ENCODE data around the gene RRAGA.

Gene RRAGA

DNA sequence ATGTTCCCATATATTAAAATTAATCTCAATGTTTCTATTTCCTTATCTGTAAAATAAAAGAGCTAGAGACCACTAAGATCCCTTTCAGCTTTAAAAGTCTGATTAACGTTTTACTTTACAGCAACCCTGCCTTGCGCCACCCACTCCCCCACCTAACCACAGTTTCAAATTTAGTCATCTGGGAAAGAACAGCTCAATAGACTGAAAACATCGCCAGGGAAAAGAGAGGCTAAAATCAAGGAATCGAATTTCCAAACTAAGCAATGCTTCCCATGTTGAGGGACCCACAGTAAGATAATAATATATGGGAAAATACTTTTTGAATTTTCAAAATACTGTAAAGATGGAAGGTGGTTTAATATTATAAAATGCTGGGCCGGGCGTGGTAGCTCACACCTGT, 22.9 kb upstream of the RRAGA start:
- Histone ChIP-seq H4K20me1 (ENCODE audit: insufficient read depth, low read length) (no peaks in the 10 kb centered on the region), H3K9ac (ENCODE audit: low read length) (no peak overlapping the region), H3K4me1 (ENCODE audit: low read length) (peaks cover 25% of the 10 kb centered on the region), H3K79me2 (ENCODE audit: low read length) (no peaks in the 10 kb centered on the region), H3K9me3 (ENCODE audit: insufficient read depth, low read length) (no peaks in the 10 kb centered on the region), H3K4me3 (ENCODE audit: low read length) (no peak overlapping the region), H3K4me2 (ENCODE audit: low read length) (no peak overlapping the region), H3K27me3 (ENCODE audit: low read depth, low read length) (0 out of 2 replicates have a peak, but pooled peaks cover 3% of the 10 kb centered on the region), H2AFZ (ENCODE audit: low read depth, low read length) (no peak overlapping the region), H3K27ac (ENCODE audit: low read length) (no peak overlapping the region), H3K36me3 (replicated peaks; ENCODE audit: low read depth, low read length) (no peaks in the 10 kb centered on the region)
- TF ChIP-seq, protein P1, sequence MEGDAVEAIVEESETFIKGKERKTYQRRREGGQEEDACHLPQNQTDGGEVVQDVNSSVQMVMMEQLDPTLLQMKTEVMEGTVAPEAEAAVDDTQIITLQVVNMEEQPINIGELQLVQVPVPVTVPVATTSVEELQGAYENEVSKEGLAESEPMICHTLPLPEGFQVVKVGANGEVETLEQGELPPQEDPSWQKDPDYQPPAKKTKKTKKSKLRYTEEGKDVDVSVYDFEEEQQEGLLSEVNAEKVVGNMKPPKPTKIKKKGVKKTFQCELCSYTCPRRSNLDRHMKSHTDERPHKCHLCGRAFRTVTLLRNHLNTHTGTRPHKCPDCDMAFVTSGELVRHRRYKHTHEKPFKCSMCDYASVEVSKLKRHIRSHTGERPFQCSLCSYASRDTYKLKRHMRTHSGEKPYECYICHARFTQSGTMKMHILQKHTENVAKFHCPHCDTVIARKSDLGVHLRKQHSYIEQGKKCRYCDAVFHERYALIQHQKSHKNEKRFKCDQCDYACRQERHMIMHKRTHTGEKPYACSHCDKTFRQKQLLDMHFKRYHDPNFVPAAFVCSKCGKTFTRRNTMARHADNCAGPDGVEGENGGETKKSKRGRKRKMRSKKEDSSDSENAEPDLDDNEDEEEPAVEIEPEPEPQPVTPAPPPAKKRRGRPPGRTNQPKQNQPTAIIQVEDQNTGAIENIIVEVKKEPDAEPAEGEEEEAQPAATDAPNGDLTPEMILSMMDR (IDR thresholded peaks at IDR 0.05; ENCODE audit: low read depth, low read length): no peak
- no peak for TF ChIP-seq EZH2phosphoT487 (IDR thresholded peaks at IDR 0.05; ENCODE audit: low read depth)

DNA sequence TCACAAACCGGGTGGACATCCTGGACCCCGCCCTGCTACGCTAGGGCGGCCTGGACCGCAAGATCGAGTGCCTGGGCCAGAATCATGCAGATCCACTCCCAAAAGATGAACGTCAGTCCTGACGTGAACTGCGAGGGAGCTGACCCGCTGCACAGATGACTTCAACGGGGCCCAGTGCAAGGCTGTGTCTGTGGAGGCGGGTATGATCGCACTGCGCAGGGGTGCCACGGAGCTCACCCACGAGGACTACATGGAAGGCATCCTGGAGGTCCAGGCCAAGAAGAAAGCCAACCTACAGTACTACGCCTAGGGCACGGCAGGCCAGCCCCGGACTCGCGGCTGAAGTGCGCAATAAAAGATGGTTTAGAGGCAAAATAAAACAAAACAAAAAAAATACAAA, 21.4 kb upstream of the RRAGA start:
- Histone ChIP-seq H3K27me3 (ENCODE audit: low read depth, low read length) (0 out of 2 replicates have a peak, but pooled peaks cover 3% of the 10 kb centered on the region), H3K9me3 (ENCODE audit: insufficient read depth, low read length) (no peaks in the 10 kb centered on the region), H3K4me3 (ENCODE audit: low read length) (no peak overlapping the region)

DNA sequence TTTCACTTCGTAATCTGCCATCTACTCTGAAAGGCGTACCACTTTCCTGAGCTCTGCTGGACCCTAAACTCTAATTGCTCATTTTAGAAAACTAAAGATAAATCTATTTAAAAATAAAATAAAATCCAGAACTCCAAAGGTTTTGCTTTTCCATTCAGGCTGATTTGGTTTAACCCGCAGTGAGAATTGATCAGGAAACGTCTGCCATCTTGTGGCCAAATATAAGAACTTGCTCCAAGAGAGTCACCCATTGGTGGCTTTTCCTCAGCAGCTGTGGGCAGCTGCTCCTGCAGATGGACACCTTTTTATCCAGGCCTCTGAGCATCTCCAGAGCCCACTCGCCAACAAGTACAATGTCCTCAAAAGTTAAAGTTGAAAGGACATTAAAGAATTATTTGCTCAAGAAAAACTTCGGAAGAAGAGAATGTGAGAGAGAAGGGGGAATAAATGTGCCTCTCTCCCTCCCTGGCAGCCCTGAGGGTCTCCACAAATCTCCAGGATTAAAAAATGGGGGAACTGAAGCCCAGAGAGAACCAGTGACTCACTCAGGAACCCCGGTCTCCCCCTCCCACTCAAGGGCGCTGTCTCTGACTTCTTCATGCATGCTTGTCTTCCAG, 20.3 kb upstream of the RRAGA start:
- 0 out of 2 replicates have a peak overlapping the region, but pooled peaks have one; percentile 22 for H3K4me3 ChIP-seq (ENCODE audit: low read length)
- 0 out of 2 replicates have a peak overlapping the region, but pooled peaks have one; percentile 36 for H2AFZ ChIP-seq (ENCODE audit: low read depth, low read length)
- peaks cover 16% of the 10 kb centered on the region; the same call in 1 of the 2 replicates for H3K4me1 ChIP-seq (ENCODE audit: low read length)
- H3K79me2 ChIP-seq (ENCODE audit: low read length): no peaks in the 10 kb centered on the region
- H3K27me3 ChIP-seq (ENCODE audit: low read depth, low read length): 0 out of 2 replicates have a peak, but pooled peaks cover 3% of the 10 kb centered on the region
- no peak overlapping the region for H3K27ac ChIP-seq (ENCODE audit: low read length)
- no peaks in the 10 kb centered on the region for H4K20me1 ChIP-seq (ENCODE audit: insufficient read depth, low read length)
- H3K4me2 ChIP-seq (ENCODE audit: low read length): peak overlapping the region; percentile 28
- TF ChIP-seq EZH2phosphoT487 (IDR thresholded peaks at IDR 0.05; ENCODE audit: low read depth): no peak
- TF ChIP-seq, protein P1 (IDR thresholded peaks at IDR 0.05; ENCODE audit: low read depth, low read length): peak; percentile 75
- H3K36me3 ChIP-seq (replicated peaks; ENCODE audit: low read depth, low read length): no peaks in the 10 kb centered on the region
- no peak overlapping the region; the same call in 1 of the 2 replicates for H3K9ac ChIP-seq (ENCODE audit: low read length)
- H3K9me3 ChIP-seq (ENCODE audit: insufficient read depth, low read length): no peaks in the 10 kb centered on the region

More for the DNA sequence above, 21.4 kb upstream of the RRAGA start:
- no peak for TF ChIP-seq EZH2phosphoT487 (IDR thresholded peaks at IDR 0.05; ENCODE audit: low read depth)
- TF ChIP-seq, protein P1 (IDR thresholded peaks at IDR 0.05; ENCODE audit: low read depth, low read length): no peak
- no peak overlapping the region for H3K9ac ChIP-seq (ENCODE audit: low read length)
- peaks cover 16% of the 10 kb centered on the region; the same call in 1 of the 2 replicates for H3K4me1 ChIP-seq (ENCODE audit: low read length)
- H3K79me2 ChIP-seq (ENCODE audit: low read length): no peaks in the 10 kb centered on the region
- no peak overlapping the region for H3K27ac ChIP-seq (ENCODE audit: low read length)
- no peaks in the 10 kb centered on the region for H4K20me1 ChIP-seq (ENCODE audit: insufficient read depth, low read length)
- no peaks in the 10 kb centered on the region for H3K36me3 ChIP-seq (replicated peaks; ENCODE audit: low read depth, low read length)
- H2AFZ ChIP-seq (ENCODE audit: low read depth, low read length): no peak overlapping the region
- H3K4me2 ChIP-seq (ENCODE audit: low read length): no peak overlapping the region

DNA sequence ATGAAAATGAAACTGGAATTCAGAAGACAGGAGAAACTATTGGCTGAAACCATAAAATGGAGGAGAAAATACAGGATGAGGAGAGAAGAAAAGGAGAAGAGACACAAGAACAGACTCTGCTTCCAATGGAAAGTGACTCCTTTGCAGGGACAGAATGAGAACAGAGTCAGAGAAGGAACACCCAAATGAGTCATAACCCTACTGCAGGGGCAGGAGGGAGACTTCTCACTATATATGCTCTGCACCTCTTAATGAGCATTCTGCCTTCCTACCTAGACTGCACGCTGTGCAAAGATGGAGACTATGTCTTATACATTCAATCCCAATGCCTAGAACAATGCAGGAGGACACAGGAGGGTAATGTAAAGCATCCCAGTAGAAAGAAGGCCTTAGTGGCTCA, 18.3 kb upstream of the RRAGA start:
- Histone ChIP-seq H3K4me2 (ENCODE audit: low read length) (no peak overlapping the region), H3K36me3 (replicated peaks; ENCODE audit: low read depth, low read length) (no peaks in the 10 kb centered on the region), H3K4me3 (ENCODE audit: low read length) (no peak overlapping the region), H3K27me3 (ENCODE audit: low read depth, low read length) (no peaks in the 10 kb centered on the region), H3K79me2 (ENCODE audit: low read length) (no peaks in the 10 kb centered on the region), H4K20me1 (ENCODE audit: insufficient read depth, low read length) (no peaks in the 10 kb centered on the region), H2AFZ (ENCODE audit: low read depth, low read length) (no peak overlapping the region), H3K4me1 (ENCODE audit: low read length) (peaks cover 16% of the 10 kb centered on the region; the same call in 1 of the 2 replicates), H3K9me3 (ENCODE audit: insufficient read depth, low read length) (no peaks in the 10 kb centered on the region), H3K9ac (ENCODE audit: low read length) (no peak overlapping the region), H3K27ac (ENCODE audit: low read length) (no peak overlapping the region)
- TF ChIP-seq, protein P1 (IDR thresholded peaks at IDR 0.05; ENCODE audit: low read depth, low read length): no peak
- no peak for TF ChIP-seq EZH2phosphoT487 (IDR thresholded peaks at IDR 0.05; ENCODE audit: low read depth)

All from OCI-LY3 (cell line).